ENCODE results near the gene TENT5C.
"Not testable (repeated sequence)": the region's sequence is repeated elsewhere in the genome, so short reads cannot be mapped to it uniquely, and the experiment has no call there.

Gene TENT5C

GRCh38 chr1:117605774-117606648 is at the start of gene TENT5C:
TENT5C (plus strand) TSS chr1:117606048; CDS start chr1:117622869, 16,821 bp downstream.
- peak; percentile 97 for DNase-seq (ENCODE audit: low read depth in 2 of 2)

DNA sequence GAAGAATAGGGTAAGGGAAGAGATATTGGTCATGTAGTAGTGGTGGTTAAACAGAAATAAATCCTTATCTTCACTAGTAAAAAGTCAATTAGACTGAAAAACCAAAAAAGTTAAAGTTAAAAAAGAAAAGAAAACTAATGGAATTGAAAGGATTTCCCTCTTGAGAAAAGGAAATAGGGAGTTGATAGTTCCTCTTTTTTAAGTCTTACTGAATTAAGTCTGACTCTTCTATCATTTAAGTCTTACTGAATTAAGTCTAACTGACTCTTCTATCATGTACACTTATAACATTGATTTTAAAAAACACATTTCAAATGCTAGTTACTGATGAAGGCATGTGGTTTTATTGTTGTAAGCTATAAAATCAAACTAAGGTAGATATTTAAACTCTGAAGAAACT is 49.5 kb upstream of the TENT5C start:
- DNase-seq (ENCODE audit: low read depth in 2 of 2) = no peak

DNA sequence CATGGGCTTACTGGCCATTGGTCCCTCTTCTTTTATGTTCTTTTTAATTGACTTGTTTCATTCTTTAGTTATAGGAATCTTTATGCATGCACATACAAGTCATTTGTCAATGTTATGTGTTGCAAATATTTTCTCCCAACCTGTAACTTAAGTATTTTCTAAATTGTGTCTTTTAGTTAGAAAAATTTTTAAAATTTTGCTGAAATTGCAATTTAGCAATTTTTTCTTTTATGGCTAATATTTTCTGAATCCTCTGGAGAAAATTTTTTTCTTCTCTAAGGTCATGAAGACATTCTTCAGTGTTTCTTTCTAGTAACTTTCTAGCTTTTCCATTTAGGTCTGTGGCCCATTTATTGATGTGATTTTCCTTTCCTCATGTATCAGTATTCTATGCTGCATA is 48.9 kb upstream of the TENT5C start:
- DNase-seq (ENCODE audit: low read depth in 2 of 2) = no peak

- not testable (repeated sequence) for DNase-seq (ENCODE audit: low read depth in 2 of 2)
Observed at GRCh38 chr1:117558451-117558850, 47.4 kb upstream of the TENT5C start.

DNA sequence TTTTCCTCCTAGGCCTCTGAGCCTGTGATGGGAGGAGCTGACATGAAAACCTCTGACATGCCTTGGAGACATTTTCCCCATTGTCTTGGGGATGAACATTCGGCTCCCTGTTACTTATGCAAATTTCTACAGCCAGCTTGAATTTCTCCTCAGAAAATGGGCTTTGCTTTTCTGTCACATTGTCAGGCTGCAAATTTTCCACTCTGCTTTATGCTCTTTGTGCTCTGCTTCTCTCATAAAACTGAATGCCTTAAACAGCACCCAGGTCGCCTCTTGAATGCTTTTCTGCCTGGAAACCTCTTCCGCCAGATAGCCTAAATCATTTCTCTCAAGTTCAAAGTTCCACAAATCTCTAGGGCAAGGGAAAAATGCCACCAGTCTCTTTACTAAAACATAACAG is 46.7 kb upstream of the TENT5C start:
- no peak for DNase-seq (ENCODE audit: low read depth in 2 of 2)

GRCh38 chr1:117559985-117560384 is 45.9 kb upstream of the TENT5C start:
- no peak for DNase-seq (ENCODE audit: low read depth in 2 of 2)

DNA sequence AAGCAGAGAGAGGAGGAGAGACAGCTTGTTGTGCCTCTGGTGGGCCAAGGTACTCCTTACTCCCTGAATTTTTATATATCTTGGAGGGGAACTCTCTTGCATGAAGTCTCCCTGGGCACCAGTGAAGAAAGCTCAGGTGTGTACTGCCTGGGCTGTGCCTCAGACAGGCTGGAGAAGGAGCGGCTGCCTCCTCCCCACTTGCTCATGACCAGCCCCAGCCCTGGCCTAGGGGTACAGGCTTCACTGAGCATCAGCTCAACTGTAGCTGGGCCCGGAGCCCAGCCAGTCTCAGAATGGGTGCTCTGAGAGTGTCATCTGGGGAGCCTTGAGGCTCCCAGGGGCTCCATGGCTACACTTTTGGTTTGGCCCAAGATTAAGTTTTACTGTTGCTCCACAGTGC is 44.8 kb upstream of the TENT5C start:
- no peak for DNase-seq (ENCODE audit: low read depth in 2 of 2)

- no peak for DNase-seq (ENCODE audit: low read depth in 2 of 2)
Observed at GRCh38 chr1:117561551-117561950, 44.3 kb upstream of the TENT5C start.

- no peak for DNase-seq (ENCODE audit: low read depth in 2 of 2)
Observed at GRCh38 chr1:117562581-117563491, 43.0 kb upstream of the TENT5C start.

GRCh38 chr1:117563492-117563875 is 42.4 kb upstream of the TENT5C start:
- DNase-seq (ENCODE audit: low read depth in 2 of 2) = no peak

DNA sequence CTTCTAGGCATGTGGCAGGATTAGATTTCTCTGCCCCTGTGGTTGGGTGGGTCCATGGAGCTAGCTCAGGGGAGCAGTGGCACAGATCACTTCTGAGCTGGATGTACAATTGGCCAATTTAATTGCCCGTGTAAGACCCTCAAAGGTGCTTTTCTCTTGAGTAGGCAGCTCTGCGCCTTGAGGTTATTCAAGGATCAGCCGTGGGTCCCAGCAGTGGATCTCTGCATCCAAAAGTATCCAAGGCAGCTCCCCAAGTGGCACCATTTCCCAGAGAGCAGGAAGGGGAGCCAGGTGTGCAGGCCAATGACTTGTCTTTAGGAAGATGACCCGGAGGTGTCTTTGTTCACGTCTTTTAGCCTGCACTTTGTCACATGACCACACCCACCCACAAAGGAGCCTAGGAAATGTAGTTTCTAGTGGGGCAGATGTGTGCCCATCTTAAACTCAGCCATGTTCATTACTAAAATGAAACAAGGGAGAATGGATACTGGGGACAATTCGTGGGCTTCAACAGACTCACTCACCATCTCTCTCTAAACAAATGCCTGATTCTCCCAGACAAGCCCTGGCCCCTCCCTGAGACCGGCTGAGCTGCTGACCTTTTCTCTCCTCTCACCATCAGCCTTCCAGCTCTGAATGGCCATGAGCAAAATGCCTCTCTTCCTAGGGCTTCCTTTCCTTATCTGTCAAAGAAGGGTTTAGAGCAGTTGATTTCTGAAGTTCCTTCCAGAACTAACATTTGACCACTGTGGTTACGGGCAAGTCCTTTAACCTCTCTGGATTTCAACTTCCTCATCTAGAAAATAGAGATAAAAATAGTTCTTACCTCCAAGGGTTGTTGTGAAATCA is 41.4 kb upstream of the TENT5C start:
- DNase-seq (ENCODE audit: low read depth in 2 of 2) = no peak

DNA sequence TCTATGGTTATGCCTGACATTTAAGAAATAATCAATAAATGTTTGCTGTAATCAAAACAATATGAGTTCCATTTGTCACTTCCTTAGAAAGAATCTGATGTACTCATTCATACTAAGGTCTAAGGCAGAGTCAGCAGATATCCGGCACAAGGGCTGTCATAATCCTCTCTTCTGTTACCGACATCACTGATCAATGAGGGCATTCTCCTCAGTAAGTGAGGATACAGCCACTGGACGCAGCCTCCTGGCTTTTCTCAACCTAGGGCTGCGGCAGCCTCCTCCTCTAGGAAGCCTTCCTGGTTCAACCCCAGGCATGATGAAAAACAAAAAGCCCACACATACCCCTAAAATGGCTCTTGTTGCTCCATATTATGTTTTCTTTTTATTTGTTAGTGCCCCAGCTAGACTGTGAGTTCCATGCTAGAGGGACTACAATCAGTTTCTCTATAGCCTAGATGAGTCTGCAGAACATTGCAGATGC is 40.7 kb upstream of the TENT5C start:
- no peak for DNase-seq (ENCODE audit: low read depth in 2 of 2)

GRCh38 chr1:117565745-117566455 is 39.9 kb upstream of the TENT5C start:
- DNase-seq (ENCODE audit: low read depth in 2 of 2) = no peak

DNA sequence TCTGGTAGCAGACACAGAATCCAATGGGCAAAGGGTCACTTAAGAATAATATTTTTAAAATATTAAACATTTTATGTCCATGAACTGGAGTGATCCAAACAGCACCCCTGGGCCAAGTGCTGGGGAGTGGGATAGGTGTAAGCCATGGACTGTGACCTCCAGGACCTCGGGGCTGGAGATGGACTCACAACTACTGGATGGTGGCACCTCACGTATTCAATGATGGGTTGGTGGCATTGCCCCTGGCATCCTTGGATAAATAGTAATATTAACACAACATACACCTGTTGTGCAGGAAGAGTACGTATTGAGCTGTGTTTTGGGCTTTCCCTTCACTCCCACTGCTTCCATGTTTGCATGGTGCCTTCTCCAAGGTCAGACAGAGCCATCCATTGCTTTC is 39.3 kb upstream of the TENT5C start:
- no peak for DNase-seq (ENCODE audit: low read depth in 2 of 2)

DNA sequence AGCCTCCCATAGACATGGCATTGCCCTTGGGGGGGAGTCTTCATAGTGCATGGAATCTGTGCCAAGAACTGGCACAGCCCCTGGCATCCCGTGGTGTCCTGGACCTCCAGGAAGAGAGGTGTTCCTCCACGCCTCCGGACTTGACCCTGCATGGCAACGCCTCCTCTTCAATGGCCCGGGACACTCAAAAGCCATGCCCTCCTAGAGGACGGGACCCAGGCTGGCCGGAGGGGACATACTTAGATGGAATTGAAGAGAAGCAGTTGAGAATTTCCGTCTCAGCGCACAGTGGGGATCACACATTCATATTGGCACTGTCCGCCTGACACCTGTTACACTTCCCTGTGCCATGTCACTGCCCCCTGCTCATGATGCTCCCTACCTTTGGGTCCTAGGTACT is 38.4 kb upstream of the TENT5C start:
- DNase-seq (ENCODE audit: low read depth in 2 of 2) = no peak

GRCh38 chr1:117567976-117568375 is 37.9 kb upstream of the TENT5C start:
- no peak for DNase-seq (ENCODE audit: low read depth in 2 of 2)

DNA sequence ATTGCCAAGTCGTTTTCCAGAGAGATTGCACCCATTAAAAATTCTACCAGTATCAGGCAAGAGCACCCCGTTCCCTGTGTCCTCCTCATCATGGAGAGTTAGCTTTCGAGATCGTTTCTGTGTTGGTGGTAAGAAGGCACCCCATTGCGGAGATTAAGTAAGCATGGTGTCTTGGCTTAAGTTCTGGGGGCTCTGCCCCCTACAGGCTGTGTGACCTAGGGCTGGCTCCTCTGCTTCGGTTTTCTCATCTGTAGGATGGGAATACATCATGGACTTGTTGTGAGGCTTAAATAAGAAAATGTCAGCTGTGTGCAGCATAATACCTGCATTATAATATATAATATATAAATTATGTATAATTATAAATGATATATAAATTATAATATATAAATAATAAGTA is 36.8 kb upstream of the TENT5C start:
- DNase-seq (ENCODE audit: low read depth in 2 of 2) = no peak

- no peak for DNase-seq (ENCODE audit: low read depth in 2 of 2)
Observed at GRCh38 chr1:117569856-117570255, 36.0 kb upstream of the TENT5C start.

DNA sequence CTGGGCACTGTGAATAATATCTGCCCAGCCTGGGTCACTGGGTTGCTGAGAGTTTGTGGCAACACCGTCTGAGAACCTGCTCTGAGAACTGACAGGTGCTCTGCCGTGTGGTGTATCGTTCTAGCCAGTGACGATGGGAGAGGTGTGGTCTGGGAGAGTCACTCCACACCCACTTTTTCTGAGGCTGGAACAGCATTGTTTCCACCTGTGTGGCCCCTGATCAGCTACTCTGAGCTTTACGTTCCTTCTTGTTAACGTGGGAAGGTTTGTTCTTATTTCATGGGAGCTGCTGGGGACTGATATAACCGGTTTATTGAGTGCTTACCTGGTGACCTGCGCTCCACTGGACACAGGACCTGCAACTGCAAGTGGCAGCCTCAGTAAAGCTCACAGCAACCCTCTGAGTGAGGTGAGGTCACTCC is 34.8 kb upstream of the TENT5C start:
- no peak for DNase-seq (ENCODE audit: low read depth in 2 of 2)

- no peak for DNase-seq (ENCODE audit: low read depth in 2 of 2)
Observed at GRCh38 chr1:117571496-117571895, 34.4 kb upstream of the TENT5C start.

GRCh38 chr1:117572546-117572945 is 33.3 kb upstream of the TENT5C start:
- DNase-seq (ENCODE audit: low read depth in 2 of 2) = no peak
